Measurements from ENCODE around the gene ADARB2.

- TF ChIP-seq CTCF (conservative IDR thresholded peaks at IDR 0.05; ENCODE audit: low read depth in 2 of 2) (no peak), POLR2AphosphoS5 (IDR thresholded peaks at IDR 0.05; ENCODE audit: low read depth) (no peak), EZH2 (IDR thresholded peaks at IDR 0.05; ENCODE audit: low read depth, unreplicated experiment) (no peak), JUNB (IDR thresholded peaks at IDR 0.05; ENCODE audit: unreplicated experiment) (no peak)
Measured at GRCh38 chr10:1567152-1567551, 170.2 kb downstream of the ADARB2 start.
